MCF 10A (cell line): Measurements from ENCODE around the gene C3orf52. TPM values are rescaled to one million over a fixed set of nuclear protein-coding genes. Genes with fewer than 3 reads are reported as not detected.
A peak's percentile ranks its signal among the peaks of the same experiment; 100 is the strongest.

Experiments
- BruUV-seq: library from RNA; stranded (reverse); fragments of 400-500 nt; replicated peaks from 2 replicates; lab custom pipeline; 2021; lab: Mats Ljungman, UMichigan
- CTCF ChIA-PET: fragments of 300-600 bp; sonication (Branson Sonifier 250); formaldehyde crosslinking; extraction: SDS; loops from one replicate; lab custom pipeline; 2021; ENCODE audit warnings: antibody characterized with exemption, inconsistent platforms; lab: Yijun Ruan, JAX
- POLR2A ChIA-PET: fragments of 300-600, 350-650 bp; sonication (Branson Sonifier 250); formaldehyde crosslinking; extraction: SDS; loops from one replicate; lab custom pipeline; 2020; ENCODE audit warnings: antibody characterized with exemption, inconsistent platforms; lab: Yijun Ruan, JAX
- DNase-seq: peaks from one replicate; pipeline ENCODE4 v3.0.0-alpha.2; 2018; ENCODE audit not compliant: unreplicated experiment
- H3K27ac Mint-ChIP-seq: one replicate; pipeline ENCODE4 v1.8.0; 2022; ENCODE audit warnings: mild to moderate bottlenecking, low read depth, mixed read lengths; ENCODE audit not compliant: unreplicated experiment
- H3K27me3 Mint-ChIP-seq: one replicate; pipeline ENCODE4 v1.8.0; 2022; ENCODE audit warnings: mixed read lengths; ENCODE audit not compliant: insufficient read depth, unreplicated experiment
- H3K36me3 Mint-ChIP-seq: one replicate; pipeline ENCODE4 v1.8.0; 2022; ENCODE audit warnings: mild to moderate bottlenecking, moderate library complexity, mixed read lengths; ENCODE audit not compliant: insufficient read depth, unreplicated experiment
- H3K4me1 Mint-ChIP-seq: one replicate; pipeline ENCODE4 v1.8.0; 2022; ENCODE audit warnings: mixed read lengths; ENCODE audit not compliant: insufficient read depth, unreplicated experiment
- H3K4me3 Mint-ChIP-seq: one replicate; pipeline ENCODE4 v1.8.0; 2022; ENCODE audit warnings: mild to moderate bottlenecking, moderate library complexity, mixed read lengths; ENCODE audit not compliant: unreplicated experiment
- H3K9me3 Mint-ChIP-seq: one replicate; pipeline ENCODE4 v1.8.0; 2022; ENCODE audit warnings: mixed read lengths; ENCODE audit not compliant: unreplicated experiment
- CTCF ChIP-seq: fragments of 200-600 bp; IDR thresholded peaks from one replicate; pipeline ENCODE4 v1.8.0; 2022; ENCODE audit warnings: antibody characterized with exemption, mild to moderate bottlenecking; ENCODE audit not compliant: unreplicated experiment
- intact Hi-C: fragments of 100-400 bp; cut with micrococcal nuclease; formaldehyde crosslinking; loops from 2 replicates; pipeline ENCODE4 v1.14.1; 2022
- total RNA-seq: library from RNA; stranded (reverse); gene quantifications from 2 replicates; pipeline ENCODE4 v1.2.3, GENCODE V29; 2022

Gene C3orf52
- total RNA-seq, 1 experiment from 2014 or later = 10.4 TPM

GRCh38 chr3:112042842-112043280 lies 43.3 kb upstream of the C3orf52 start:
- no peaks in the 10 kb centered on the region for H3K36me3 Mint-ChIP-seq
- no TSS peak for BruUV-seq
- H3K27ac Mint-ChIP-seq = no peak overlapping the region
- intact Hi-C loops = loop anchor here (1.0 to 2.0 kb wide), 3 partner anchors 44 to 326 kb away; partner anchors contain the start of gene C3orf52
- peaks cover 11% of the 10 kb centered on the region for H3K4me1 Mint-ChIP-seq
- no peak for DNase-seq
- no peaks in the 10 kb centered on the region for H3K9me3 Mint-ChIP-seq
- no peak overlapping the region for H3K4me3 Mint-ChIP-seq
- no peaks in the 10 kb centered on the region for H3K27me3 Mint-ChIP-seq
- no peak for TF ChIP-seq CTCF
- POLR2A ChIA-PET = interaction anchor here (0.6 to 2.0 kb wide), 3 partner anchors 53 to 183 kb away, joined by 3 to 7 read pairs (median 7); partner anchors contain the start of gene ABHD10
- CTCF ChIA-PET = interaction anchor here (0.6 to 9.0 kb wide), 42 partner anchors 10 to 819 kb away, joined by 3 to 165 read pairs (median 4); partner anchors contain the start of genes GCSAM, TAGLN3 and TMPRSS7

GRCh38 chr3:112043621-112044201 lies 42.5 kb upstream of the C3orf52 start:
- no TSS peak for BruUV-seq
- ChIA-PET CTCF (interaction anchor here (0.6 to 9.0 kb wide), 45 partner anchors 9 to 426 kb away, joined by 3 to 165 read pairs (median 4); partner anchors contain the start of genes ABHD10, GCSAM, TAGLN3 and TMPRSS7), POLR2A (interaction anchor here (0.6 to 2.2 kb wide), 6 partner anchors 15 to 183 kb away, joined by 3 to 7 read pairs (median 4); partner anchors contain the start of gene ABHD10)
- Mint-ChIP-seq H3K9me3 (no peaks in the 10 kb centered on the region), H3K4me3 (no peak overlapping the region), H3K27me3 (no peaks in the 10 kb centered on the region), H3K4me1 (peaks cover 10% of the 10 kb centered on the region), H3K27ac (no peak overlapping the region), H3K36me3 (no peaks in the 10 kb centered on the region)
- DNase-seq = peak; percentile 83
- peak; percentile 79 for TF ChIP-seq CTCF
- intact Hi-C loops = loop anchor here (1.0 to 2.0 kb wide), 3 partner anchors 43 to 326 kb away; partner anchors contain the start of gene C3orf52

GRCh38 chr3:112046599-112046998 lies 39.6 kb upstream of the C3orf52 start:
- no TSS peak for BruUV-seq
- H3K9me3 Mint-ChIP-seq = no peaks in the 10 kb centered on the region
- H3K4me1 Mint-ChIP-seq = peaks cover 5% of the 10 kb centered on the region
- ChIA-PET CTCF (interaction anchor here (1.0 to 9.0 kb wide), 3 partner anchors 11 to 56 kb away, joined by 3 to 165 read pairs (median 3); no protein-coding TSS in a partner anchor), POLR2A (no interaction called here)
- H3K27me3 Mint-ChIP-seq = no peaks in the 10 kb centered on the region
- no peak for TF ChIP-seq CTCF
- H3K36me3 Mint-ChIP-seq = no peaks in the 10 kb centered on the region
- H3K27ac Mint-ChIP-seq = no peak overlapping the region
- intact Hi-C loops = no loop called here
- no peak for DNase-seq
- H3K4me3 Mint-ChIP-seq = no peak overlapping the region

- CTCF ChIA-PET = no interaction called here
- H3K9me3 Mint-ChIP-seq = no peaks in the 10 kb centered on the region
- POLR2A ChIA-PET = no interaction called here
Observed at GRCh38 chr3:112047264-112047663, 38.9 kb upstream of the C3orf52 start.

More at GRCh38 chr3:112047264-112047663, 38.9 kb upstream of the C3orf52 start:
- TF ChIP-seq CTCF = no peak
- no peak overlapping the region for H3K4me3 Mint-ChIP-seq
- intact Hi-C loops = no loop called here
- DNase-seq = no peak
- peaks cover 5% of the 10 kb centered on the region for H3K4me1 Mint-ChIP-seq
- no peak overlapping the region for H3K27ac Mint-ChIP-seq
- no TSS peak for BruUV-seq
- no peaks in the 10 kb centered on the region for H3K27me3 Mint-ChIP-seq
- no peaks in the 10 kb centered on the region for H3K36me3 Mint-ChIP-seq
